Mesodermal cell (in vitro differentiated cells): ENCODE data around the gene SLC29A3.
"Not testable (repeated sequence)": the region's sequence is repeated elsewhere in the genome, so short reads cannot be mapped to it uniquely, and the experiment has no call there.

Experiments used
- H3K27ac ChIP-seq: 2 replicates; pipeline ENCODE4 v1.7.0; 2013; ENCODE audit warnings: mild to moderate bottlenecking, low read depth, low read length, moderate library complexity; ENCODE audit not compliant: severe bottlenecking
- H3K36me3 ChIP-seq: 2 replicates; pipeline ENCODE4 v1.7.1; 2013; ENCODE audit warnings: mild to moderate bottlenecking, low read length, moderate library complexity; ENCODE audit not compliant: control insufficient read depth, insufficient read depth
- H3K4me1 ChIP-seq: one replicate; pipeline ENCODE4 v1.7.1; 2013; ENCODE audit warnings: mild to moderate bottlenecking, low read length; ENCODE audit not compliant: insufficient read depth, control insufficient read depth, poor library complexity, severe bottlenecking
- H3K4me3 ChIP-seq: 2 replicates; pipeline ENCODE4 v1.7.0; 2013; ENCODE audit warnings: low read length, control low read depth, mild to moderate bottlenecking; ENCODE audit not compliant: insufficient read depth, poor library complexity, severe bottlenecking; ENCODE audit errors: extremely low read depth
- H3K9me3 ChIP-seq: 2 replicates; pipeline ENCODE4 v1.7.1; 2013; ENCODE audit warnings: mild to moderate bottlenecking, low read length, moderate library complexity; ENCODE audit not compliant: control insufficient read depth
- WGBS, 2 experiments: methylation state at CpG; one replicate each; pipeline ENCODE4 v1.1.5; 2013; ENCODE audit warnings: missing lambda C conversion rate in 2 of 2; ENCODE audit not compliant: insufficient coverage in 2 of 2; 5-methylcytosine and 5-hydroxymethylcytosine counted together

SLC29A3 gene

DNA sequence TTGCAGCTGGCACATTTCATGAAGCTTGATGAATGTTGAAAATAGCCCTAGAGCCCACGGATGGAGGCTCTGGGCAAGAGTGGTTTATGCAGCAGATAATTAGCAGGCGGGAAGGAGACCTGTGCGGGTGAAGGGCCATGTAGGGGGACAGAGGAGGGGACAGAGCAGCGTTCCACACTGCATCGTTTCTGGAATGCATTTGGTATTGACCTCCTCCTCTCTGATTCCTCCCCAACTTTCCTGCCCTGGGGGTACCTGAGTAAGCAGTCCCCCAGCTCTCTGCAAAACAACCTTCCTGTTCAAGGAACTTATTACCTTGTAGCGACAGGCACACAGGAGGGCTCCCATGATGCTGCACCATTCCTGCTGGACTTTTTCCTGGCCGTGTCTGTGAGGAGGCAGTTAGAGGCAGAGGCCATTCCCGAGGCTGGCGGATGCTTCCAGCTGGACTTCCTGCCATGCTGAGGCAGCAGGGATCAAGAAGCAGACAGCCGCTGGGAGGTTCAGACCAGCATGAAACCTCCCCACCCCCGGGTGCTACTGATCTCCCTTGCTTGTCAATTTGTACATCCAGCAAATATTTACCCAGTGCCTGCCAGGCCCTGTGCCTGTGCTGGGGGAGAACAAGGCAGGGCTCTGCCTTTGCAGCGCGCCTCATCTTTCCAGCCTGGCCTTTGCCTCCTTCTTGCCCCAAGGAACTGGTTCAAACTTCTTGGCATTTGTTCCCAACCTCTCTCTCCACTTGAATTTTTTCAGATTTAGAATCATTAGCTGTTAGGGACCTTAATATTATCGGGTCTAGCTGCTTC lies 28.7 kb downstream of the SLC29A3 start:
- peaks cover 5% of the 10 kb centered on the region for H3K4me1 ChIP-seq
- H3K4me3 ChIP-seq, result no peak overlapping the region
- WGBS, 2 experiments, result 90 to 92% methylated on average over 12 to 13 of the region's 14 CpGs
- no peak overlapping the region for H3K27ac ChIP-seq
- H3K9me3 ChIP-seq, result no peaks in the 10 kb centered on the region
- H3K36me3 ChIP-seq, result no peaks in the 10 kb centered on the region

DNA sequence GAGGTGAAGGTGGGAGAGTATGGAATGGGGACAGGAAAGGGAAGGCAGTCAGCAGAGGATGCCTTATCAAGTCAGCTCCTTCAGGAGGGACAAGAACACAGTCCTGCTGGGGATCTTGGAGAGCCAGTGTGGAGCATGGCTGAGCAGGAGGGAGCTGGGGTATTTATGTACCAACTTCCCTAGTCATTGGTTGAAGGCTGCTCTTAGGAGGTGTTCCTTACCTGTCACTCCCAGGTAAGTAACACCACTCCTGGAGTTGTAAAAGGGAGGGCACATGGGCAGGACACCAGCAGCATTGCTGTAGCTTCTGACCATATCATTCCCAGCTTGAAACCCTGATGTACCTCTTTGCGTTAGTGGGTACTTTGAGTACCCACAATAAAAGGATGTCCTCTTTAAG lies 29.8 kb downstream of the SLC29A3 start:
- Histone ChIP-seq H3K4me1 (peaks cover 5% of the 10 kb centered on the region), H3K4me3 (no peak overlapping the region), H3K27ac (no peak overlapping the region), H3K36me3 (no peaks in the 10 kb centered on the region), H3K9me3 (no peaks in the 10 kb centered on the region)
- 100% methylated on average over 1 of the region's 1 CpG for WGBS, 2 experiments

DNA sequence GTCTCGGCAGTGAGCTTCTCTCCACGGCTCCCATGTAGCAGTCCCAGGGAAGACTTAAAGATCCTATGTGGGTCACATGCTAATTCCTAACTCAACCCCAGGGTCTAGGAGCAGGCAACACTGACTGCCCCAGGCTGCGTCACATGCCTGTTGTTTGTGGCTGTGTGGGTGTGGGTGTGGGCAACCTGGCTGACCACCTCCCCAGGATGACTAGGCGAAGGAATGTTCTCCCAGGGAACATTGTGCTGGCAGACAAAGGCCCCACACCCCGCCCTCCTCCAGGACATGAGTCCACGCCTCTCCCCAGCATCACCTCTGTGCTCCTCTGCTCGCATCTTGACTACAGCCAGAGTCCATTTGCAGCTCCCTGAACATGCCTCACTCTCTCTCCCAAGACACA lies 30.3 kb downstream of the SLC29A3 start:
- no peaks in the 10 kb centered on the region for H3K9me3 ChIP-seq
- no peaks in the 10 kb centered on the region for H3K36me3 ChIP-seq
- H3K27ac ChIP-seq, result no peak overlapping the region
- WGBS, 2 experiments, result 93% methylated on average over 5 to 6 of the region's 7 CpGs
- peaks cover 8% of the 10 kb centered on the region for H3K4me1 ChIP-seq
- no peak overlapping the region for H3K4me3 ChIP-seq

DNA sequence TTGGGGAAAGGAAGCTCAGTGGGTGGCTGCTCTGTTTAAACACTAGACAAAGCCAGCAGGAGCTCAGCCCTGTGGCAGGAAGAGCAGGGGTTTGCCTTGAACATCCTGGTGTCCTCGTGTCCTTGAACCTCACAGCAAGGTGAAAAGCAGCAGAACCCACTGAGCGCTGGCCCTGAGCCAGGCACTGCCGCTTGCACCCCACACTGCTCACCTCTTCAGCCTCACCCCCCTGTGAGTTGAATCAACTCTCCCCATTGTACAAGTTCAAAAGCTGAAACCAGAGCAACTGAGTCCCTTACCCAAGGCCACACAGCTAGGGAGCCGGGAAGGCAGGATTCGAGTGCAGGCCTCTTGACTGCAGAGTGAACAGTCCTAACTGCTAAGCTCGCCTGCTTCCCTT lies 32.0 kb downstream of the SLC29A3 start:
- no peak overlapping the region for H3K27ac ChIP-seq
- peaks cover 25% of the 10 kb centered on the region for H3K4me1 ChIP-seq
- no peaks in the 10 kb centered on the region for H3K9me3 ChIP-seq
- WGBS, 2 experiments, result 87 to 90% methylated on average over 3 to 6 of the region's 6 CpGs
- H3K4me3 ChIP-seq, result no peak overlapping the region
- peaks cover under 1% of the 10 kb centered on the region for H3K36me3 ChIP-seq

- 94 to 98% methylated on average over 12 to 14 of the region's 14 CpGs for WGBS, 2 experiments
- Histone ChIP-seq H3K27ac (no peak overlapping the region), H3K4me1 (peaks cover 27% of the 10 kb centered on the region), H3K4me3 (no peak overlapping the region), H3K36me3 (peaks cover 5% of the 10 kb centered on the region), H3K9me3 (no peaks in the 10 kb centered on the region)
Observed at GRCh38 chr10:71351628-71352319, 32.7 kb downstream of the SLC29A3 start.

DNA sequence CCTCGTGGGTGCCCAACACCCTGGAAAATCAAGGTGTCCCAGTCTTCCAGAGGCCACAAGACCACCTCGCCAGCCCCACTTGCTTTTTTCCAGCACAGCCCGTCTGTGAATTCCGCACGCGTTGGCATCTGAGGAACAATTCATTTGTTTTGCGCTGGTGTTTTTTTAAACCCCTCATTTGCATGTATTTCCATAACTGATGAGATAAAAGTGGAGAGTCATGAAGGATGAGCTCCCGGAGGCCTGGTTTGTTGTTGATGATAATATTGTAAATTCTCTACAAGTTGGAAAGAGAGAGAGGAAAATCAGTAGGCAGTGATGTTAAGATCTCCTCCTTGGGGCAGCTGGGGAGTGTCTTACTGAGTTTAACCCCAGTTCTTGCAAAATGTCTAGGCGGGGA lies 34.6 kb downstream of the SLC29A3 start:
- no peak overlapping the region for H3K4me3 ChIP-seq
- H3K9me3 ChIP-seq, result no peaks in the 10 kb centered on the region
- peaks cover 5% of the 10 kb centered on the region for H3K36me3 ChIP-seq
- WGBS, 2 experiments, result 94 to 96% methylated on average over 5 to 8 of the region's 9 CpGs
- H3K27ac ChIP-seq, result no peak overlapping the region
- H3K4me1 ChIP-seq, result peaks cover 35% of the 10 kb centered on the region

DNA sequence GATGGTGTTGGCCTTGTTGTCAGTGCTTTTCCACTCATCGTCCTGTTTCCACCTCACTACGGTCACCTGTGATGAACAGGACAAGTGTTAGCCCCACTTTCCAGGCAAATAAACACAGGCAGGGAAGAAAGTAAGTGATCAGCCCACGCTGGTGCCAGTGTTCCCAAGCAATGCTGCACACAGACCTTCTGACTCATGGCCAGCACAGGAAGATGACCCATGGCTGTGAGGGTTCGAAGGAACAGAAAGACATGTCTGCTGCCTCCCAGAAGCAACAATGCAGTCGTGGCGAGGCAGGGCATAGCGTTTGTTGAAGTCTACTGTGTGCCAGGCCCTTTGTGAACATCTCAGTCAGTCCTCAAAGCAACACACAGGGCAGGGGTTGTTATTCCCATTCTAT lies 35.7 kb downstream of the SLC29A3 start:
- WGBS, 2 experiments, result 86 to 91% methylated on average over 6 to 7 of the region's 7 CpGs
- Histone ChIP-seq H3K9me3 (no peaks in the 10 kb centered on the region), H3K27ac (no peak overlapping the region)

DNA sequence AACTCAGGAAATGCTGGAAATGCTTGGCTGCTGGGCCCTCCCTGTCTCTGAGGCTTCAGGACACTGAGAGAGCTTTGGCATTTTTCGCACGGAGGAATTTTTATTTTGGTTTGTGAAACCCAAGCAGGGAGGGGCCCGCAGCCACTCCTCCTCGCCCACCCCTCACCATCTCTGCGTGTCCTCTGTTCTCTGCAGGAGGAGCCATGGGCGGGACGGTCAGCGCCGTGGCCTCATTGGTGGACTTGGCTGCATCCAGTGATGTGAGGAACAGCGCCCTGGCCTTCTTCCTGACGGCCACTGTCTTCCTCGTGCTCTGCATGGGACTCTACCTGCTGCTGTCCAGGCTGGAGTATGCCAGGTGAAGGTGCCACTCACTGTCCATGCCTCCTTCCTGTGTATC lies 36.8 kb downstream of the SLC29A3 start:
- Histone ChIP-seq H3K4me3 (no peak overlapping the region), H3K36me3 (peaks cover 5% of the 10 kb centered on the region), H3K4me1 (peaks cover 34% of the 10 kb centered on the region), H3K27ac (no peak overlapping the region), H3K9me3 (no peaks in the 10 kb centered on the region)
- WGBS, 2 experiments, result 89 to 92% methylated on average over 10 to 12 of the region's 12 CpGs

More for the DNA sequence above, 35.7 kb downstream of the SLC29A3 start:
- Histone ChIP-seq H3K4me1 (peaks cover 34% of the 10 kb centered on the region), H3K36me3 (peaks cover 5% of the 10 kb centered on the region), H3K4me3 (no peak overlapping the region)

- no peaks in the 10 kb centered on the region for H3K9me3 ChIP-seq
- H3K36me3 ChIP-seq, result peaks cover 6% of the 10 kb centered on the region
- 65 to 69% methylated on average over 7 of the region's 7 CpGs for WGBS, 2 experiments
- H3K4me3 ChIP-seq, result no peak overlapping the region
- H3K4me1 ChIP-seq, result peaks cover 34% of the 10 kb centered on the region
- H3K27ac ChIP-seq, result peak overlapping the region; percentile 67
Observed at GRCh38 chr10:71357792-71358265, 38.8 kb downstream of the SLC29A3 start.

DNA sequence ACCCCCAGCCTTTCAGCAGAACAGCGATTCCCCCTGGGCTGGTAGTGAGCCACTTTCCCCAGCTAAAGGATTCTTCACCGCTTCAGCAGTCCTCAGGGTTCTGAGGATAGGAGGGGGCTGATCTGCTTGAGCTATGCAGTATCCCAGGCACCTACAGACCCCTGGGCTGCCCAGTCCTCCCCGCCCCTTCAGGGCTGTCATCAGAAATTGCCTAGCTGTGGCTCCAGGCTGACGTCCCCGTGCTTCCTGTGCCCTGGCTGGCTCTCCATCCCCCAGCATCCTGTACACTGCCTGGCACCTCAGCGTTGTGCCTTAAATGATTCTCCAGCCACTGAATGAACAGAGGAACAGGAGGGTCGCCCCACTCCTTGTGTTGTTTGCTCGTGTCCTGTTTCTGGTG lies 39.2 kb downstream of the SLC29A3 start:
- Histone ChIP-seq H3K9me3 (no peaks in the 10 kb centered on the region), H3K27ac (peak overlapping the region; percentile 67), H3K4me3 (no peak overlapping the region), H3K36me3 (peaks cover 9% of the 10 kb centered on the region), H3K4me1 (peaks cover 34% of the 10 kb centered on the region)
- 93% methylated on average over 7 of the region's 8 CpGs for WGBS, 2 experiments

DNA sequence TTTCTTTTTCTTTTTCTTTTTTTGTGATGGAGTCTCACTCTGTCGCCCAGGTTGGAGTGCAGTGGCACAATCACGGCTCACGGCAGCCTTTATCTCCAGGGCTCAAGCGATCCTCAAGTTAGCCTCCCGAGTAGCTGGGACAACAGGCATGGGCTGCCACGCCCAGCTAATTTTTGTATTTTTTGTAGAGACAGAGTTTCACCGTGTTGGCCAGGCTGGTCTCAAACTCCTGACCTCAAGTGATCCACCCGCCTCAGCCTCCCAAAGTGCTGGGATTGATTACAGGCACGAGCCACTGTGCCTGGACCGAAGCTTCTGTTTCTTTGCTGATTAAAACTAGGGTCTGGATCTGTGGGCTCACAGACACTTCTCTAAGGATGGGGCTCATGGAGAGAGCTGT lies 39.8 kb downstream of the SLC29A3 start:
- Histone ChIP-seq H3K4me1 (peaks cover 34% of the 10 kb centered on the region), H3K27ac (peak overlapping the region; percentile 67)
- not testable (repeated sequence) for H3K36me3 ChIP-seq, H3K4me3 ChIP-seq, H3K9me3 ChIP-seq
- 89 to 94% methylated on average over 10 of the region's 10 CpGs for WGBS, 2 experiments
